NCI-H1092 (cell line): ENCODE data around the gene SVEP1.
"Not testable (repeated sequence)": the region's sequence is repeated elsewhere in the genome, so short reads cannot be mapped to it uniquely, and the experiment has no call there.

Experiments
- DNase-seq: peaks from one replicate; lab custom pipeline; 2025; lab: John Stamatoyannopoulos, UW

The SVEP1 gene

DNA sequence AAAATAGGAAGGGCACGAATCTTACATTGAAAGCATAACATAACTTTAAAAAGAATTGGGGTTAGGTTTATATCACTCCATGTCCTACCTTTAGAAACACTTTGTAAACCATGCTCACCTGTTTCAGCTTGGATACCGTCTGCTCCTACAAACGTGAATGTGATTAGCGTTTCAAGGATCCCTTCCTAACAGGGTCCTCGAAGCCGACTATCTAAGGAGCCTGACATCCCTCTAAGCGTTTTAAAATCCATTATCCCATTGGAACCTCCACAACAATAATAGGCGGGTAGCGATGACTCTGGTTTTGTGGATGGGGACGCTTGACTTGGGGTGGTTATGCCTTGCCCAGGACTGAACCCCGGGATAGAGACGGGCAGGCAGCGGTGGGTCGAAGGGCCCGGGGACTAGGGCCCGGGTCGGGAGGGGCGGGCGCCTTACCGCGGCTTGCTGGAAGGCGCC lies 937 bp downstream of the SVEP1 start:
- DNase-seq, result no peak

DNA sequence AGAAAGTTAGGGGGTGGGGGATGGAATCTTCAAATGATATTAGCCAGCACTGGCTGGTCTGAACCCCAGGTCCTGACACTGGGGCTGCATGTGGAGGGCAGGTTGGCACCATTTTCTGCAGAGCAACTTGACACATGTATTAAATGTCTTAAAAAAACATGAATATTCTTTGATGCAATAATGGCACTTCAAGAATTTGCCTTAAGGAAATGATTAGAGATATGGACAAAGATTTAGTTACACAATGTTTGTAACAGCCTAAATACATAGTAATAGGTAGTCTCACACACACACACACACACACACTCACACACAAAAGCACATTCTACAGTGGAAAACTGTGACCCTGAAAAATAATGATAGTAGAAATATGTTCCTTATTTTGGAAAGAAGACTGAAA lies 3.6 kb downstream of the SVEP1 start:
- no peak for DNase-seq

DNA sequence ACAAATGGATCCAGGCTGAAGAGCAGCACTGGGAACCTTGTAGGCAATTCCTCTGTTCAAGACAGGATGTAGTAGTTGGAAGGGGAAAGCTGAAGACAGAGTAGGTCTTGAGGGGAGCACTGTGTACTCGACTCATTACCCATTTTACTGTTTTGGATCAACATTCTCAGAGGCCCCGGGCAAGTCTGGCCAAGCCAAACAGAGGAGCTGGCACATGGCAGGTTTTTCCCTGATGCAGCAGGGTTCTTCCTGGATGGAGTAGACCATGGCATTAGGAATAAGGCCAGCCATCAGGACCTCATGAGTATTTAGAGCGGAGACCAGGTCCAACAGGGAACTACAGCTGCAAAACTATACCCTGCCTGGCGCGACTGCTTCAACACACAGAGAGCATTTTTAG lies 4.4 kb downstream of the SVEP1 start:
- DNase-seq, result no peak

DNA sequence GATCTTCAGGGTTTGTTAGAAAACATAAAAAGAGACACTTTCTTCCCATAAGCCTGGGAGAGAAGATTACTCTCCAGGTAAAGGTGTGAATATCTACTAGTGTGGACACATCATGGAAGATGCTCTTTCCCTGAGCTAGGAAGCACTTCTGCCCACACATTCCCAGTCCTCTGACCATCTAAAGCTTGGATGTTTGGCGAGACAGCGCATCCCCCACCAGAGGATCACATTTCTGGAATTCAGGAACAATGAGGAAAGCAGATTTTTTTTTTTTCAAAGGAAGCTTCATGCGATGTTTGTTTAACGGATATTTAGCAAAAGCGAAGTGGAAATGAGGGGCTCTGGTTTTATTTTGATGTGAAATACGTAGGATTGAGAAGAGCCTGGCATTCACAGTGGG lies 6.2 kb downstream of the SVEP1 start:
- DNase-seq, result no peak

DNA sequence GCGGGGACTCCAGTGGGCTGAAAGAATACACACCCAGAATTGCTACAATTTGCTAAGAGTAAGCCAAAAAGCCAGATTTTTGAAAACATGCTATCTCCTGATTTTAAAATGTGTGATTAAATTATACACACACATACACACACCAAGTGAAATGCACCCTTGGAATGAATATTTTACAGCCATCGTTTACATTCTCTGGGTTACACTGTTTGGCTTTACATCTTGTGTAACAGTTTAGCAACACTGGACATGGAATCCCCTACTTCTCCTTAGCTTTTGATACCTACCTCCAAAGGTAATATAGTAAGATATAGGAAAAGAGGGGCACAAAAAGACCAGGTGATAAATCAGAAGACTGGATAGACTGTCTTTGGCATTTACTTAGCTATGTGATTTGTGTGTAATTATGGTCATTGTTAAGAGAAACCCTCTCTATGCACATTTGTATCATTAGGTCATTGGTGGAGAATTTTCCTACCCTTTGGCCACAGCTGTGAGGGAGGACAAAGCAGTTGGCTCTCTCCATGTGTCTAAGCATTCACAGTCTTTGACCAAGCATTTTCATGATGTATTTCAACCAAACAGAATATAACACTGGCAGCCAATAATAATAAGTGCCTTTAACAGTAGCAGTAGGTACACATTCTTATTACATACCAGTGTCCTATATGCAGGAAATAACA lies 7.6 kb downstream of the SVEP1 start:
- DNase-seq, result no peak

DNA sequence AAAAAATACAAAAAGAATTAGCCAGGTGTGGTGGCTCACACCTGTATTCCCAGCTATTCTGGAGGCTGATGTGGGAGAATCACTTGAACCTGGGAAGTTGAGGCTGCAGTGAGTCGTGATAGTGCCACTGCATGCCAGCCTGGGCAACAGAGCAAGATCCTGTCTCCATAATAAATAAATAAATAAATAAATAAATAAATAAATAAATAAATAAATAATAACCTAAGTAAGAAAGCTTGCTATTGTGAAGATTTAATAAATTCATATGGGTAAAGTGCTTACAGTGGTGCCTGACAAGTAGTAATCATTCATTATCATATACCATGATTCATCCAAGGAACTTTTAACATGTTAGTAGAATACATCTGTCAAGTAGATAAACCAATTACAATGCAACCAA lies 13.4 kb downstream of the SVEP1 start:
- no peak for DNase-seq

DNA sequence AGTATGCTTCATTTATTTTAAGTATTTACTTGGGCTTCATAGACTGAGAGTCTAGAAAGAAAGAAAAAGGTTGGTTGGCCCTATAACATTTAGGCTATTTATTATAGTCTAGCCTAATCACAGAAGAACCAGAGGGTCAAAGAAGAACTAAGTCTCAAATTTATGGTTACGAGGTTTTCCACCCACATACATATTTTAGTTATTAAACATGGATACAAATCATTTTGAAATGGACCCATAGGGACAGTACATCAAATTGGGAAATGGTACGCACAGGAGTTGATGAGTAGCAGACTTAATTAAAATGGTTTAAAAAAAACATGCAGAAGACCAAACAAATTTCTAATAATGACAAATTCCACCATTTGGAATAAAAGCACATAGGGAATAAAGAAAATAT lies 17.7 kb downstream of the SVEP1 start:
- no peak for DNase-seq

DNA sequence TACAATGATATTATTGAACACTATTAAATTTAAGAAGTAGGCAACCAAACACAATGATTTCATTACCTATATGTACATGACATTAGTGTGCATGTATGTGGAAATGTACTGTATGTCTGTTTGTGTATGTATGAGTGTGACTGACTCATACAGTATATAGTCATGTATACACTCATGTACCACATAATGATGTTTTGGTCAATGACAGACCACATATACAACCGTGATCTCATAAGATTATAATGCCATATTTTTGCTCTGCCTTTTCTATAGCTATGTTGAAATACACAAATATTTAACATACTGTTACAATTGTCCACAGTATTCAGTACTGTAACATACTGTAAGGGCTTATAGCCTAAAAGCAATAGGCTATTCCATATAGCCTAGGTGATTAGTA lies 19.7 kb downstream of the SVEP1 start:
- no peak for DNase-seq

DNA sequence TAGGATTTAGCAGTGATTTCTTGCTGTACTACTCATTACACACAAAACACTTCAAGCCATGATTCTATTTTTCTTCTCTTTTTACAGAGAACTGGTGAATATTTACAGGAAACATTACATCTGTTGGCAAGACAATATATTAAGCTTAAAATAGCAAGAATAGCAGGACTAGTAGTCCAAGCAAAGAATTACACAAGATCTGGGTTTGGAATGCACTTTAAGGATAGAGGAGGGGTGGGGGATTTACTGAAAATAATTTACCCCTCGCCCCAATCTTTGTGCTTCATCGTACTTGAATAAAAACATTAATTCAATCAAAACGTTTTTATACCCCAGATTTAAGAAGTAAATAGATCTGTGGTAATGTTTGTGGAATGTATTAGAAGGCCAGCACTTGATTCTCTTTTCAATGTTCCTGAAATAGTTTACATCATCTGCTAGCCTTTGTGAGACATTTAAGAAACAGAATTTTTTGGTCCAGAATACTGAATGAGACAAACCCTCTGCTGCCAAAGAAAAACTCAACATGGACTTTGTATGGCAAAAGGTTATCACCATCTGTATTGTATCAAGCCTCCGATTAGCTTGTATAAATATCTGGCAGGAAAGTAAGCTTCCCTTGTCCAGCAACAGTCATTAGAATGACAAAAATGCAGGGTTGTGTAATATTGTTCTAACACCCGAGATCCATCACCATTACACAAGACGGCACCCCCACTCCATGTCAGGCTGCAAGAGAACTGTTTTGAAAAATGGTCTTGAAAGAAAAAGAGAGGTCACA lies 23.8 kb downstream of the SVEP1 start:
- DNase-seq, result no peak

DNA sequence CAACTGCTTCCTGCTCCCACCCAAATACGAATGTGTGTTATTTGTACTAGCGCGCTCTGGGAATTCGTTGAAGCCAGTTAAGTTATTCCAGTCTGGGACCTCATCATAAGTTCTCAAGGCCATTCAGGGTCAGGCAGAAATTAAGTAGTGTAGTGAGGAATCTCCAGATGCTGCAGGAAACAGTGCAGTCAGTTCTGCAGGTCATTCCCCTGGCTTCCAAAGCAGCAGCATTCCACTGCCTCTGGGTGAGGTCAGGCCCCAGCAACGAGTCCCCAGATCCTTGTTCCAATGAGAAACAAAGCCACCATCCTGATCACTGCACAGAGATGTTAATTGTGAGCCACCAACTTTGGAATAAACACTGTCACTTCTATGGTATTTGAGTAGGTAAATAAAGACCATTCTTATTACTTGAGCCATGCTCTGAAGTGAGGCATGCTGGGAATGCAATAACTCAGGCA lies 33.1 kb downstream of the SVEP1 start:
- no peak for DNase-seq

DNA sequence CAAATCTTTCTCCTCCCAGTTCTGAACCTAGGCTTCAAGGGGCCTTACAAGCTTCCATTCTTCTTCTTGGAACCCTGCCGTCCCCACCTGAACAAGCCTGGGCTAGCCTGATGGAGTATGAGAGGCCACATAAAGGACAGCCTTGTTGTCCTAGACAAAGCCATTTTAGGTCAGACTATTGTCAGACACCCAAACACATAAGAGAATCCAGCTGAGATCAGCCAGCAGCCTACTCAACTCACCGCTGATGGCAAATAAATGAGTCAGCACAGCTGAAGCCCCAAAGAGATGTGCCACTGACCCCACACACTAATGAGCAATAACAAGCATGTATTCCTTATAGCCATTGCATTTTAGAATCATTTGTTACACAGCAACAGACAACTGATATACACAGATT lies 33.8 kb downstream of the SVEP1 start:
- no peak for DNase-seq

DNA sequence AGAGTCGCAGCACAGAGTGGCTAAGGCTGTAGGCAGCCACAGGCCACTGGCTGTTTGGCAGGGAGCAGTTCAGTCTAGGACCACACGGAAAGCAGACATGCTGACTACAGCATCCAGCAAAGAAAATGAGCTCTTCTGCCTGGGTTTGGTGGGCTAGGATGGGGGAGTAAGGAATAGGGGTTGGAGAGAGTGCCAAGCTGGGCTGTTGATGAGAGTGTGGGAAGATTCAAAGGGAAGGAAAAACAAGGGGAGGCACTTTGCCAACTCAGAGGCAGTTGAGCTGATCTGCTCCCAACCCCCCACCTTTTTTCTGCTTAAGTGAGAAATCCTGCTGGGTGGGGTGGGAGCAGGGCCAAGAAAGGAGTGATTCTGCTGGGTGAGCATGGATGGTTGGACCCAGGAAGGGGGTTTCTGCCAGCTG lies 35.9 kb downstream of the SVEP1 start:
- DNase-seq, result no peak

DNA sequence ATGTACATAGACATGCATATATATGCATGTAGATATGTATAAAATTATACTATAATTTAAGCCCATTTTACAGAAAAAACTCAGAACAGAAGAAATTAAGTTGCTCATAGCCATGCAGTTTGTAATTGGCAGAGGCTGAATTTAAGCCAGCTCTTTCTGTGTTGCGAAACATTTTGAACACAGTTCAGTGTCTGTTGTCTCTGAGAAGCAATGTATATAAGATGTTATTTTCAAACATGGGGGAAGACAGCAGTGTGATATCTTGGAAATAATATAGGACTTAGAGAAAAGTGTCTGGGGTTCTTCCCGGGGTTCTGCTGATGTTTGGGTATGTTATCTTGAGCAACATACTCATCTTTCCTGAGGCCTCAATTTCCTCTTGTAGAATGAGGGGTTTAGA lies 37.6 kb downstream of the SVEP1 start:
- no peak for DNase-seq

DNA sequence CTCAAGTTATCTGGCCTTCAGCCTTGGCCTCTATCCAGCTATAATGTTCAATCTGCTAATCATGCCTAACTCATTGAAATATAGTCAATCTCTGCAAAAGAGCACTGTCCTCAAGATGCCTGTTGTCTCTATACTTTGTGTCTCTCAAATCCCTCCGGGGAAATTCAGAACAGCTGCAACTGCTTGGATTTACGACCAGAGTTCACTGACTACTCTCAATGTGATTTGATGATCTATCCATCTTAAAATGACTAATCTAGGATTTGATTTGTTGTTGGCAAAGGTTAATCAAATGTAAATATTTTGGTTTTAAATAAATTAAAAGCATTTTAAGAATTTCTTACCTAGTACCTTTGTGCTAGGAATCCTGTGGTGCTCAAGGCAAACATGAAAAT lies 40.9 kb downstream of the SVEP1 start:
- DNase-seq, result no peak

DNA sequence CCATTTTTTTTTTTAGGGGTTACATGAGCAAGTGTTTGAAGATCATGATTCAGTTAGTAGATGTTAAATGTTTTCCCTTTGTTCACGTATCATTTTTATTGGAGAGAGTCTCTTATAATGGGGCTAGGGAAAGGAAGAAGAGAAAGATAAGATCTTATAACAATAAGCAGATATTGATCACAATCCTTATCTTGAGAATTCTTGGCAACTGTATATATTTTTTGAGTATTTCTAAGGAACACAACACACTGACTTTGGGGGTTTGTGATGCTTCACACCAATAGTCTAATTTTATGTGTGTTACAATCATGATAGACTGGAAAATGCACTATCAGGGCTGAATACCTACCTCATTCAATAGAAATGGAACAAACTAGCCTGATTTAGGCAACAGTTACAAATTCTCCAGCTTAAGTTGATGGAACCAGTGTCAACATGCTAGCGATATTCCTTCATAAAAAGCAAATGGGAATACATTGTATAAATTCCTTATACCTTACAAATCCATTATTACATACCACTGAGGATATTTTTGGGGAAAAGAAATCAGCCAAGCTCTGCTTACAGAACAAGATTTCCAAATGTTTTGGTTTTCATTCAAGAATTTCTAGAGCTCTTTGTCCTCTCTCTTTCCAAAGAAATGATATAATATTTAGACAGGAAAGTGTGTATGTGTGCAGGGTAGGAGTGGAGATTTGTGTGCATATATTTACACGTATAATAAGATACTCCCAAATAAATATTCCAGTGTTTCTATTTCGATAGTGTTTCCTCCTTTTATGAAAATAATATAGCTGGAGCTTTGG lies 41.5 kb downstream of the SVEP1 start:
- no peak for DNase-seq

DNA sequence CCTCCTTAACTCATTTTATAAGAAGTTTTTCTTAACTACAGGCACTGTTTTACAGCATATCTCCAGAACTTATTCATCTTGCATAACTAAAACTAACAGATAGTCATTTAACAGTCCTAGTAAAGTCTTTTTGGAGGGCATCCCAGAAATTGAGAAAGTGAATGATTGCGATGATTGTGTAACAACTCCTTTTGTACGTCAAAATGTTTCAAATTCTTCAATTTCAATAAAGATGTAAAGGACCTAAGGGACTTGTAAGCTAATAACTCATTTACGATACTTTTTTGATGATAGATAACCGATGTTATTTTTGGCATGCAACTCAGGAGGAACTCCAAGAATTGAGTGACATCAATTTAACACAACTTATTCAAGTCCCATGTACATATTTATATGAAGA lies 42.7 kb downstream of the SVEP1 start:
- no peak for DNase-seq

DNA sequence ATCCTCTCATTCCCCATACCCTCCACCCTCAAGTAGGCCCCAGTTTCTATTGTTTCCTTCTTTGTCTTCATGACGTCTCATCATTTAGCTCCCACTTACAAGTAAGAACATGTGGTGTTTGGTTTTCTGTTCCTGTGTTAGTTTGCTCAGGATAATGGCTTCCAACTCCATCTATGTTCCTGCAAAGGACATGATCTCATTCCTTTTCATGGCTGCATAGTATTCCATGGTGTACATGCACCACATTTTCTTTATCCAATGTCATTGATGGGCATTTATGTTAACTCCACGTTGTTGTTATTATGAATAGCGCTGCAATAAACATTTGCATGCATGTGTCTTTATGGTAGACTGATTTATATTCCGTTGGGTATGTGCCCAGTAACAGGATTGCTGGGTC lies 45.4 kb downstream of the SVEP1 start:
- DNase-seq, result not testable (repeated sequence)

DNA sequence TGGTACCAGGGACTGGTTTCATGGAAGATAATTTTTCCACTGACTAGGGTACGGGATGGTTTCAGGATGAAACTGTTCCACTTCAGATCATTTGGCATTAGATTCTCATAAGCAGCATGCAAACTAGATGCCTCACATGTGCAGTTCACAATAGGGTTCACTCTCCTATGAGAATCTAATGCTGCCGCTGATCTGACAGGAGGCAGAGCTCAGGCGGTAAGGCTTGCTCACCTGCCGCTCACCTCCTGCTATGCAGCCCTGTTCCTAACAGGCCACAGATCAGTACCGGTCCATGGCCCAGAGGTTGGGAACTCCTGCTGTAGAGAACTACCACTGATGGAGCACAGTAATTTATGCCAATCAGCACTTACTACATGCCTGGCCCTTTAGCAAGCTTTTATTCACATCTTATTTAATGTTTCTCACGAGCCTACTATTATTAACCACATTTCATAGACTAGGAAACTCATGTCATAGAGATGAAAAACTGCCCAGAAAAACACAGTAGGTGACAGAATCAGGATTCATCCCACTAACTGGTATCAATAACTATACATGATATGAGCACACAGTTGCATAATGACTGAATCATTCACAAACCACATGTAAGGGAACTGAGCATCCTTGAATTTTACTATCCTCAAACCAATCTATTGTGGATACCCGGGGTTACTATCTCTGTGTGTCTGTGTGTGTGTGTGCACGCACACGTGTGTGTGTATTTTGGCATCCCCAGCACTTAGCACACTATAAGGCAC lies 46.5 kb downstream of the SVEP1 start:
- no peak for DNase-seq

DNA sequence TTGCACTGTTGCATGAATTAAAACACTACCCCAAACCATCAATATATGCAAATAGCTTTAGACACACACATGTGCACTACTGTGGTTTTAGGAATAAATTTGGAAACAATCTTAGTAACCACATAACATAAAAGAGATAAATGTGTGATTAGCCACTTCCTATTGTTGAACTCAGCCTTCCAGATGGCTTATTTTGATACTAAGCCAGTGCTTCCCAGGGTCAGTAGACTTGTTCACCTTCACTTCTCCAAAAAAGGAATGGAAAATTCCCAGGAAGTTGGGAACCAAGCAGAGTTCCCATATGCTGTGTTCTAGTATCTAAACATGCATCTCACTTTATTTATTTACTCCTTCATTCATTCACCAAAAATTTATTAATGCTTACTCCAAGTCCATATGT lies 47.8 kb downstream of the SVEP1 start:
- no peak for DNase-seq

DNA sequence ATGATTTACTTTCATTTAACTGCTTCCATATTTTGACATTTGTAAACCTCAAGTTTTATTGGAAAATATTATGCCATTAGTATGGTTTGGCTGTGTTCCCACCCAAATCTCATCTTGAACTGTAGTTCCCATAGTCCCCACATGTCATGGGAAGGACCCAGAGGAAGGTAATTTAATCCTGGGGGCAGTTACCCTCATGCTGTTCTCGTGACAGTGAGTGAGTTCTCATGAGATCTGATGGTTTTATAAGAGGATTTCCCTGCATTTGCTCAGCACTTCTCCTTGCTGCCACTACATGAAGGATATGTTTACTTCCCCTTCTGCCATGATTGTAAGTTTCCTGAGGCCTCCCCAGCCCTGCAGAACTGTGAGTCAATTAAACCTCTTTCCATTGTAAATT lies 48.3 kb downstream of the SVEP1 start:
- DNase-seq, result not testable (repeated sequence)

DNA sequence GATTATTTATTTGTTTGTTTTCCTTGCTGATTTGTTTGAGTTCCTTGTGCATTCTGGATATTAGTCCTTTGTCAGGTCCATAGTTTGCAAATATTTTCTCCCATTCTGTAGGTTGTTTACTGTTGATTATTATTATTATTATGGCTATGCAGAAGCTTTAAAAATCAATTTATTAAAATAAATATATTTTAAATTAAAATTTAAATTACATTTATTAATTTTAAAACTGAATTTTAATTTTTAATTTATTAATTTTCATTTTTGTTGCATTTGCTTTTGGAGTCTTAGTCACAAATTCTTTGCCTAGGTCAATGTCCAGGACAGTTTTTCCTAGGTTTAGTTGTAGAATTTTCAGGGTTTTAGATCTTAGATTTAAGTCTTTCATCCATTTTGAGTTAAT lies 50.9 kb downstream of the SVEP1 start:
- no peak for DNase-seq

DNA sequence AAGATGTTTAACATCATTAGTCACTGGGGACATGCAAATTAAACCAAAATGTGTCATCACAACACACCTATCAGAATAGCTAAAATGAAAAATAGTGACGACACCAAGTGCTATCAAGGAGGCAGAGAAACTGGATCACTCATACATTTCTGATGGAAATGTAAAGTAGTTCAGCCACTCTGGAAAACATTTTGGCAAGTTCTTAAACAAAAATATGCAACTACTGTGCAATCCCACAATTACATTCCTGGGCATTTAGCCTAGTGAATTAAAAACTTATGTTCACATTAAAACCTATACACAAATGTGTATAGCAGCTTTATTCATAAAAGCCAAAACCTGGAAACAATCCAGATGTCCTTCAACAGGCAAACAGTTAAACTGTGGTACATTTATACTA lies 53.1 kb downstream of the SVEP1 start:
- DNase-seq, result no peak
